ENCODE measurements around the gene CADPS. TPM values are rescaled to one million over a fixed set of nuclear protein-coding genes. Genes with fewer than 3 reads are reported as not detected.
A peak's percentile ranks its signal among the peaks of the same experiment; 100 is the strongest.

Gene CADPS
- total and polyA plus RNA-seq, 9 of the 15 experiments (the other 6 are each of a cell fraction or from before 2014, with no cell fraction given), result not detected

DNA sequence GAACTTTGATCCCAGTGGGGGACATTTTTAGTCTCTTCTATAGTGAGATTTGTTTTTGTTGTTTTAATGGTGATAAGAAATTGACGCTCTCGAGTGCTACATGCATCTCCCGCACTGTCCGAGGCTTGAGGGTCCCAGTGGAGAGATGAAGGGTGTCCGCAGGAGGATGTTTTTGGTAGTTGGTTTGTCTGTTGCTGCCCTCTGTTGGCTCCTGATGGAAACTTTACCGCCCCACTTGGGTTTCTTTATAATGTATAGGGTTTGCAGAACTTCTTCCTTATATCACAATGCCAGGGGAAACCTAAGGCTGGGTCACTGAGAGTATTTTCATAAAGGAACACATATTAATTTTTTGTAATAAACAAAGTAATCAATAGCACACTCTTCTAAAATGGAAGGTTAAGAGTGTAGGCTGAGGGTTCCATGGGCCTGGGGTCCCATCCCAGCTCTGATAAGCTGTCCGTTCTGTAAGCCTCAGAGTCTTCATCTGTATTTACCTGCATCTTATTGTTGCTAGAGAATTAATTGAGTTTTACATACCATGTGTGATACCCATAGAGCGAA, 316.6 kb downstream of the CADPS start:
- Histone ChIP-seq H4K20me1 (replicated peaks; ENCODE audit: control insufficient read depth, insufficient read depth, low read length) (no peaks in the 10 kb centered on the region), H3K79me2 (ENCODE audit: control insufficient read depth, insufficient read depth, low read length) (no peaks in the 10 kb centered on the region), H3K9me1 (ENCODE audit: control insufficient read depth, insufficient read depth, low read length) (no peaks in the 10 kb centered on the region), H3K4me3 (no peak overlapping the region), H3K4me2 (ENCODE audit: insufficient read depth, low read length) (no peak overlapping the region), H2AFZ (ENCODE audit: low read depth, low read length) (no peak overlapping the region), H3K4me1 (replicated peaks in 1 of 2; ENCODE audit: control insufficient read depth in 2 of 2, insufficient read depth in 2 of 2, low read length in 2 of 2) (no peaks in the 10 kb centered on the region), H3K9ac (ENCODE audit: insufficient read depth in 1 of 2, low read depth in 2 of 2, low read length in 2 of 2) (no peak overlapping the region), H3K9me3 (replicated peaks; ENCODE audit: control insufficient read depth, insufficient read depth, low read depth, low read length) (no peaks in the 10 kb centered on the region), H3K36me3 (ENCODE audit: control insufficient read depth, insufficient read depth, low read length) (no peaks in the 10 kb centered on the region), H3K27ac (ENCODE audit: extremely low read depth, low read depth, low read length) (no peak overlapping the region), H3K27me3 (ENCODE audit: control insufficient read depth in 2 of 2, insufficient read depth in 2 of 2, low read length in 2 of 2) (no peaks in the 10 kb centered on the region)
- CTCF ChIA-PET (ENCODE audit: low intra/inter-chr PET ratio), result interaction anchor here (1.1 kb wide), 1 partner anchor 357 kb away, joined by 3 read pairs; no protein-coding TSS in a partner anchor
- POLR2A ChIA-PET, result no interaction called here
- no TSS peak for BruUV-seq (replicated peaks)
- TF ChIP-seq, protein P1, sequence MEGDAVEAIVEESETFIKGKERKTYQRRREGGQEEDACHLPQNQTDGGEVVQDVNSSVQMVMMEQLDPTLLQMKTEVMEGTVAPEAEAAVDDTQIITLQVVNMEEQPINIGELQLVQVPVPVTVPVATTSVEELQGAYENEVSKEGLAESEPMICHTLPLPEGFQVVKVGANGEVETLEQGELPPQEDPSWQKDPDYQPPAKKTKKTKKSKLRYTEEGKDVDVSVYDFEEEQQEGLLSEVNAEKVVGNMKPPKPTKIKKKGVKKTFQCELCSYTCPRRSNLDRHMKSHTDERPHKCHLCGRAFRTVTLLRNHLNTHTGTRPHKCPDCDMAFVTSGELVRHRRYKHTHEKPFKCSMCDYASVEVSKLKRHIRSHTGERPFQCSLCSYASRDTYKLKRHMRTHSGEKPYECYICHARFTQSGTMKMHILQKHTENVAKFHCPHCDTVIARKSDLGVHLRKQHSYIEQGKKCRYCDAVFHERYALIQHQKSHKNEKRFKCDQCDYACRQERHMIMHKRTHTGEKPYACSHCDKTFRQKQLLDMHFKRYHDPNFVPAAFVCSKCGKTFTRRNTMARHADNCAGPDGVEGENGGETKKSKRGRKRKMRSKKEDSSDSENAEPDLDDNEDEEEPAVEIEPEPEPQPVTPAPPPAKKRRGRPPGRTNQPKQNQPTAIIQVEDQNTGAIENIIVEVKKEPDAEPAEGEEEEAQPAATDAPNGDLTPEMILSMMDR (IDR thresholded peaks at IDR 0.05 in 2 of 3, conservative IDR thresholded peaks at IDR 0.05 in 1 of 3; ENCODE audit: insufficient read depth in 2 of 3, low read depth in 1 of 3, low read length in 3 of 3), result peak; percentile 32 to 44 (median 38); a peak in 4 of 6 replicates
- TF ChIP-seq, protein P2, sequence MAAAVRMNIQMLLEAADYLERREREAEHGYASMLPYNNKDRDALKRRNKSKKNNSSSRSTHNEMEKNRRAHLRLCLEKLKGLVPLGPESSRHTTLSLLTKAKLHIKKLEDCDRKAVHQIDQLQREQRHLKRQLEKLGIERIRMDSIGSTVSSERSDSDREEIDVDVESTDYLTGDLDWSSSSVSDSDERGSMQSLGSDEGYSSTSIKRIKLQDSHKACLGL (CRISPR knock-in tag; IDR thresholded peaks at IDR 0.05; ENCODE audit: borderline replicate concordance, poor library complexity, severe bottlenecking), result no peak
- TF ChIP-seq KLF1 (tag; IDR thresholded peaks at IDR 0.05), result no peak
- no peak for TF ChIP-seq IFI16 (CRISPR knock-in tag; IDR thresholded peaks at IDR 0.05)
- TF ChIP-seq RAD21 (CRISPR knock-in tag; conservative IDR thresholded peaks at IDR 0.05 in 1 of 2, IDR thresholded peaks at IDR 0.05 in 1 of 2), result peak; percentile 10 to 35; a peak in 2 of 4 replicates
- no peak for TF ChIP-seq TAF15 (IDR thresholded peaks at IDR 0.05; ENCODE audit: low read depth, low read length)
- TF ChIP-seq, protein P3, sequence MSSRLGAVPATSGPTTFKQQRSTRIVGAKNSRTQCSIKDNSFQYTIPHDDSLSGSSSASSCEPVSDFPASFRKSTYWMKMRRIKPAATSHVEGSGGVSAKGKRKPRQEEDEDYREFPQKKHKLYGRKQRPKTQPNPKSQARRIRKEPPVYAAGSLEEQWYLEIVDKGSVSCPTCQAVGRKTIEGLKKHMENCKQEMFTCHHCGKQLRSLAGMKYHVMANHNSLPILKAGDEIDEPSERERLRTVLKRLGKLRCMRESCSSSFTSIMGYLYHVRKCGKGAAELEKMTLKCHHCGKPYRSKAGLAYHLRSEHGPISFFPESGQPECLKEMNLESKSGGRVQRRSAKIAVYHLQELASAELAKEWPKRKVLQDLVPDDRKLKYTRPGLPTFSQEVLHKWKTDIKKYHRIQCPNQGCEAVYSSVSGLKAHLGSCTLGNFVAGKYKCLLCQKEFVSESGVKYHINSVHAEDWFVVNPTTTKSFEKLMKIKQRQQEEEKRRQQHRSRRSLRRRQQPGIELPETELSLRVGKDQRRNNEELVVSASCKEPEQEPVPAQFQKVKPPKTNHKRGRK (tag; IDR thresholded peaks at IDR 0.05), result no peak
- DNase-seq (ENCODE audit: extremely low read depth in 1 of 4, low spot score in 3 of 4), result peak; percentile 12 to 17 (median 14)
- intact Hi-C loops (cut with micrococcal nuclease), result loop anchor here (2.0 kb wide), 2 partner anchors 226 to 358 kb away; no protein-coding TSS in a partner anchor
- 0% methylated on average over 8 of the region's 8 CpGs for WGBS (ENCODE audit: insufficient coverage, low coverage, missing lambda C conversion rate)
- in situ Hi-C loops (cut with MboI), result loop anchor here (10.0 kb wide), 1 partner anchor 224 kb away; no protein-coding TSS in a partner anchor
- peak; percentile 59 for ATAC-seq
- FAIRE-seq, result no peak

All from K562 (cell line).